SK-N-SH treated with all-trans-retinoic acid at 6 μM for 48 hours (cell line): Measurements from ENCODE around the gene ADAMTS17.

Source experiments
- ATAC-seq: fragments of 200-7000 bp; cut with Tn5 transposase; 3 replicates; pipeline ENCODE4 v1.9.1; 2020; ENCODE audit warnings: mild to moderate bottlenecking, moderate library complexity
- ARNTL ChIP-seq: fragments of 450-650 bp; formaldehyde crosslinking; IDR thresholded peaks from 2 replicates; pipeline ENCODE4 v1.5.0; 2020; ENCODE audit warnings: low read depth, mild to moderate bottlenecking, moderate library complexity, borderline replicate concordance
- BACH2 ChIP-seq: fragments of 250-450 bp; sonication (Bioruptor Pico); IDR thresholded peaks from 2 replicates; pipeline ENCODE4 v1.9.0; 2021; ENCODE audit warnings: mild to moderate bottlenecking, borderline replicate concordance
- CSDC2 ChIP-seq: fragments of 250-450 bp; sonication (Bioruptor Pico); IDR thresholded peaks from 2 replicates; pipeline ENCODE4 v1.5.0; 2020; ENCODE audit warnings: mild to moderate bottlenecking, moderate library complexity
- GLIS3 ChIP-seq: fragments of 250-450 bp; sonication (Bioruptor Pico); IDR thresholded peaks from 2 replicates; pipeline ENCODE4 v1.5.0; 2020; ENCODE audit warnings: mild to moderate bottlenecking, moderate library complexity
- ISL1 ChIP-seq: fragments of 250-450 bp; sonication (Bioruptor Pico); IDR thresholded peaks from 2 replicates; pipeline ENCODE4 v2.1.2; 2022; ENCODE audit warnings: mild to moderate bottlenecking, moderate library complexity
- OSR1 ChIP-seq: fragments of 250-450 bp; sonication (Bioruptor Pico); IDR thresholded peaks from 2 replicates; pipeline ENCODE4 v1.8.0; 2022; ENCODE audit warnings: moderate library complexity, mild to moderate bottlenecking, inconsistent platforms
- RARB ChIP-seq: fragments of 250-450 bp; sonication (Bioruptor Pico); IDR thresholded peaks from 2 replicates; pipeline ENCODE4 v1.8.0; 2021; ENCODE audit warnings: mild to moderate bottlenecking, moderate library complexity
- SNAI2 ChIP-seq: fragments of 250-450 bp; sonication (Bioruptor Pico); IDR thresholded peaks from 2 replicates; pipeline ENCODE4 v1.5.0; 2020; ENCODE audit warnings: mild to moderate bottlenecking, moderate library complexity
- TOX ChIP-seq: fragments of 250-450 bp; sonication (Bioruptor Pico); IDR thresholded peaks from 2 replicates; pipeline ENCODE4 v1.8.0; 2021; ENCODE audit warnings: mild to moderate bottlenecking, moderate library complexity, borderline replicate concordance
- ZC3H10 ChIP-seq: fragments of 250-450 bp; sonication (Bioruptor Pico); IDR thresholded peaks from 2 replicates; pipeline ENCODE4 v1.5.1; 2021; ENCODE audit warnings: mild to moderate bottlenecking, moderate library complexity
- ZFP3 ChIP-seq: fragments of 250-450 bp; sonication (Bioruptor Pico); IDR thresholded peaks from 2 replicates; pipeline ENCODE4 v1.5.0; 2020; ENCODE audit warnings: mild to moderate bottlenecking, moderate library complexity
- ZFP30 ChIP-seq: fragments of 450-650 bp; formaldehyde crosslinking; IDR thresholded peaks from 2 replicates; pipeline ENCODE4 v1.5.0; 2022; ENCODE audit warnings: mild to moderate bottlenecking, moderate library complexity
- ZNF565 ChIP-seq: fragments of 450-650 bp; formaldehyde crosslinking; conservative IDR thresholded peaks from 2 replicates; pipeline ENCODE4 v1.5.0; 2020; ENCODE audit warnings: low read depth, mild to moderate bottlenecking, moderate library complexity
- ZNF70 ChIP-seq: fragments of 450-650 bp; formaldehyde crosslinking; IDR thresholded peaks from 2 replicates; pipeline ENCODE4 v1.5.0; 2020; ENCODE audit warnings: mild to moderate bottlenecking, moderate library complexity
- ZNF8 ChIP-seq: fragments of 450-650 bp; formaldehyde crosslinking; IDR thresholded peaks from 2 replicates; pipeline ENCODE4 v1.5.0; 2020; ENCODE audit warnings: mild to moderate bottlenecking, moderate library complexity
- TF ChIP-seq, protein P1 (sequence below): fragments of 250-450 bp; sonication (Bioruptor Pico); IDR thresholded peaks from 2 replicates; pipeline ENCODE4 v1.5.1; 2021; ENCODE audit warnings: mild to moderate bottlenecking, moderate library complexity
- TF ChIP-seq, protein P2 (sequence below): fragments of 250-450 bp; sonication (Bioruptor Pico); IDR thresholded peaks from 2 replicates; pipeline ENCODE4 v1.8.0; 2021; ENCODE audit warnings: low read depth, mild to moderate bottlenecking, moderate library complexity, borderline replicate concordance
- TF ChIP-seq, protein P3 (sequence below): fragments of 250-450 bp; sonication (Bioruptor Pico); IDR thresholded peaks from 2 replicates; pipeline ENCODE4 v1.5.0; 2020; ENCODE audit warnings: mild to moderate bottlenecking, moderate library complexity
- TF ChIP-seq, protein P4 (sequence below): fragments of 250-450 bp; sonication (Bioruptor Pico); IDR thresholded peaks from 2 replicates; pipeline ENCODE4 v1.8.0; 2020; ENCODE audit warnings: mild to moderate bottlenecking, moderate library complexity, borderline replicate concordance
- TF ChIP-seq, protein P5 (sequence below): fragments of 250-450 bp; sonication (Bioruptor Pico); IDR thresholded peaks from 2 replicates; pipeline ENCODE4 v1.5.1; 2020; ENCODE audit warnings: low read depth, mild to moderate bottlenecking, moderate library complexity

Gene ADAMTS17

DNA sequence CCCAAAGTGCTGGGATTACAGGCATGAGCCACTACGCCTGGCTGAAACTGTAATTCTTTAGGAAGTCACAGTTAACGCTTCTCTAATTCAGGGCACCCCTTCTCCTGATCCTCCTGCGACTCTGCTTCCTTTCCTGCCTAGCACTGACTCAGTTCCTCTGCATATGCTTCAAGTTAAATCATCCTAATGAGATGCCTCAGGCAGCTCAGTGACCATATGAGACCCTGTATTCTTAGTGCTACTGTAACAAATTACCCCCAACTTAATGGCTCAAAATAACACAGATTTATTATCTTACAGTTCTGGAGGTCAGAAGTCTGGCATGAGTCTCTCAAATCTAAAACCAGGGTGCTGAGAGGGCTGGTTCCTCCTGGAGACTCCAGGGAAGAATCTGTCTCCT lies 336.8 kb downstream of the ADAMTS17 start:
- no peak for ATAC-seq

DNA sequence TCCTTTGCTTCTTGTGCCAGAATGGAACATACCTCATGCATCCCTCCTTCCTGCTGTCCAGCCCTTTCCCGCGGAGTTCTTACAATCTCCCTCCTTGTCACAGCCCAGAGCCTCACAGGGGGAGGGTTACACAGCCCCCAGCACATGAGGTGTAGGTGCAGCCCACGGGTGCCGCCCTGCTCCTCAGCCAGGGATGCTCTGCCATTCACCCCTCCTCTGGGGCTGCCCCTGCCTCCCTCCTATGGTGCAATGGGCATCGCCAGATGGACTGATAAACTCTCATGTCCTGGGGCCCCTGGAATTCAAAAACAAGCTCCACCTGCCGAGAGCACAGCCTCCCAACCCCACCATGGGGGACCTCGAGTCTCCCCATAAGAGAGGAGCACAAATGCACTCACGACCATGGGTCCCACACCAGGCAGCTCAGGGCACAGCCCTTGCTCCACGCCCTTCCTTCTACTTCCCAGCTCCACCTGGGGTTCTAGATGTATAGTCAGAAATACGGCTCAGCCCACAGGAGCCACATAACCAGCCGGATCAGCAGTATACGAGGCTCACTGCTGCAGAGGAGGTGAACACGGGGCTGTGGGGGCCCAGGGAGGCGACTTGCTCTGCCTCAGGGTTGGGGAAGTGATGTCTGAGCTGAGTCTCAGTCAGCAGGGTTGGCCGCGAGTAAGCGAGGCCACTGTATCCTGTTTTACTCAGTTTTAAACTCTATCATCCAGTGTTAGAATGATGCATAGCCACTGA lies 338.8 kb downstream of the ADAMTS17 start:
- TF ChIP-seq, protein P1, sequence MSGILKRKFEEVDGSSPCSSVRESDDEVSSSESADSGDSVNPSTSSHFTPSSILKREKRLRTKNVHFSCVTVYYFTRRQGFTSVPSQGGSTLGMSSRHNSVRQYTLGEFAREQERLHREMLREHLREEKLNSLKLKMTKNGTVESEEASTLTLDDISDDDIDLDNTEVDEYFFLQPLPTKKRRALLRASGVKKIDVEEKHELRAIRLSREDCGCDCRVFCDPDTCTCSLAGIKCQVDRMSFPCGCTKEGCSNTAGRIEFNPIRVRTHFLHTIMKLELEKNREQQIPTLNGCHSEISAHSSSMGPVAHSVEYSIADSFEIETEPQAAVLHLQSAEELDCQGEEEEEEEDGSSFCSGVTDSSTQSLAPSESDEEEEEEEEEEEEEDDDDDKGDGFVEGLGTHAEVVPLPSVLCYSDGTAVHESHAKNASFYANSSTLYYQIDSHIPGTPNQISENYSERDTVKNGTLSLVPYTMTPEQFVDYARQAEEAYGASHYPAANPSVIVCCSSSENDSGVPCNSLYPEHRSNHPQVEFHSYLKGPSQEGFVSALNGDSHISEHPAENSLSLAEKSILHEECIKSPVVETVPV (CRISPR knock-in tag) = no peak
- TF ChIP-seq, protein P2, sequence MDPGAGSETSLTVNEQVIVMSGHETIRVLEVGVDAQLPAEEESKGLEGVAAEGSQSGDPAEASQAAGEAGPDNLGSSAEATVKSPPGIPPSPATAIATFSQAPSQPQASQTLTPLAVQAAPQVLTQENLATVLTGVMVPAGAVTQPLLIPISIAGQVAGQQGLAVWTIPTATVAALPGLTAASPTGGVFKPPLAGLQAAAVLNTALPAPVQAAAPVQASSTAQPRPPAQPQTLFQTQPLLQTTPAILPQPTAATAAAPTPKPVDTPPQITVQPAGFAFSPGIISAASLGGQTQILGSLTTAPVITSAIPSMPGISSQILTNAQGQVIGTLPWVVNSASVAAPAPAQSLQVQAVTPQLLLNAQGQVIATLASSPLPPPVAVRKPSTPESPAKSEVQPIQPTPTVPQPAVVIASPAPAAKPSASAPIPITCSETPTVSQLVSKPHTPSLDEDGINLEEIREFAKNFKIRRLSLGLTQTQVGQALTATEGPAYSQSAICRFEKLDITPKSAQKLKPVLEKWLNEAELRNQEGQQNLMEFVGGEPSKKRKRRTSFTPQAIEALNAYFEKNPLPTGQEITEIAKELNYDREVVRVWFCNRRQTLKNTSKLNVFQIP (CRISPR knock-in tag) = no peak
- no peak for TF ChIP-seq ZC3H10 (CRISPR knock-in tag)
- ATAC-seq = no peak

More for the DNA sequence above, 336.8 kb downstream of the ADAMTS17 start:
- TF ChIP-seq SNAI2 (CRISPR knock-in tag) (no peak), TOX (no peak), ZNF70 (no peak), BACH2 (CRISPR knock-in tag) (no peak), ZFP3 (CRISPR knock-in tag) (no peak), OSR1 (no peak), CSDC2 (CRISPR knock-in tag) (no peak), ZC3H10 (CRISPR knock-in tag) (no peak), ISL1 (no peak), ZFP30 (CRISPR knock-in tag) (no peak), GLIS3 (CRISPR knock-in tag) (no peak), ZNF8 (no peak), ZNF565 (no peak), ARNTL (CRISPR knock-in tag) (no peak), RARB (CRISPR knock-in tag) (no peak)
- TF ChIP-seq, protein P3, sequence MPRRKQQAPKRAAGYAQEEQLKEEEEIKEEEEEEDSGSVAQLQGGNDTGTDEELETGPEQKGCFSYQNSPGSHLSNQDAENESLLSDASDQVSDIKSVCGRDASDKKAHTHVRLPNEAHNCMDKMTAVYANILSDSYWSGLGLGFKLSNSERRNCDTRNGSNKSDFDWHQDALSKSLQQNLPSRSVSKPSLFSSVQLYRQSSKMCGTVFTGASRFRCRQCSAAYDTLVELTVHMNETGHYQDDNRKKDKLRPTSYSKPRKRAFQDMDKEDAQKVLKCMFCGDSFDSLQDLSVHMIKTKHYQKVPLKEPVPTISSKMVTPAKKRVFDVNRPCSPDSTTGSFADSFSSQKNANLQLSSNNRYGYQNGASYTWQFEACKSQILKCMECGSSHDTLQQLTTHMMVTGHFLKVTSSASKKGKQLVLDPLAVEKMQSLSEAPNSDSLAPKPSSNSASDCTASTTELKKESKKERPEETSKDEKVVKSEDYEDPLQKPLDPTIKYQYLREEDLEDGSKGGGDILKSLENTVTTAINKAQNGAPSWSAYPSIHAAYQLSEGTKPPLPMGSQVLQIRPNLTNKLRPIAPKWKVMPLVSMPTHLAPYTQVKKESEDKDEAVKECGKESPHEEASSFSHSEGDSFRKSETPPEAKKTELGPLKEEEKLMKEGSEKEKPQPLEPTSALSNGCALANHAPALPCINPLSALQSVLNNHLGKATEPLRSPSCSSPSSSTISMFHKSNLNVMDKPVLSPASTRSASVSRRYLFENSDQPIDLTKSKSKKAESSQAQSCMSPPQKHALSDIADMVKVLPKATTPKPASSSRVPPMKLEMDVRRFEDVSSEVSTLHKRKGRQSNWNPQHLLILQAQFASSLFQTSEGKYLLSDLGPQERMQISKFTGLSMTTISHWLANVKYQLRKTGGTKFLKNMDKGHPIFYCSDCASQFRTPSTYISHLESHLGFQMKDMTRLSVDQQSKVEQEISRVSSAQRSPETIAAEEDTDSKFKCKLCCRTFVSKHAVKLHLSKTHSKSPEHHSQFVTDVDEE (CRISPR knock-in tag) = no peak
- TF ChIP-seq, protein P1 (CRISPR knock-in tag) = no peak
- TF ChIP-seq, protein P4, sequence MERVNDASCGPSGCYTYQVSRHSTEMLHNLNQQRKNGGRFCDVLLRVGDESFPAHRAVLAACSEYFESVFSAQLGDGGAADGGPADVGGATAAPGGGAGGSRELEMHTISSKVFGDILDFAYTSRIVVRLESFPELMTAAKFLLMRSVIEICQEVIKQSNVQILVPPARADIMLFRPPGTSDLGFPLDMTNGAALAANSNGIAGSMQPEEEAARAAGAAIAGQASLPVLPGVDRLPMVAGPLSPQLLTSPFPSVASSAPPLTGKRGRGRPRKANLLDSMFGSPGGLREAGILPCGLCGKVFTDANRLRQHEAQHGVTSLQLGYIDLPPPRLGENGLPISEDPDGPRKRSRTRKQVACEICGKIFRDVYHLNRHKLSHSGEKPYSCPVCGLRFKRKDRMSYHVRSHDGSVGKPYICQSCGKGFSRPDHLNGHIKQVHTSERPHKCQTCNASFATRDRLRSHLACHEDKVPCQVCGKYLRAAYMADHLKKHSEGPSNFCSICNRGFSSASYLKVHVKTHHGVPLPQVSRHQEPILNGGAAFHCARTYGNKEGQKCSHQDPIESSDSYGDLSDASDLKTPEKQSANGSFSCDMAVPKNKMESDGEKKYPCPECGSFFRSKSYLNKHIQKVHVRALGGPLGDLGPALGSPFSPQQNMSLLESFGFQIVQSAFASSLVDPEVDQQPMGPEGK (CRISPR knock-in tag) = no peak
- TF ChIP-seq, protein P5, sequence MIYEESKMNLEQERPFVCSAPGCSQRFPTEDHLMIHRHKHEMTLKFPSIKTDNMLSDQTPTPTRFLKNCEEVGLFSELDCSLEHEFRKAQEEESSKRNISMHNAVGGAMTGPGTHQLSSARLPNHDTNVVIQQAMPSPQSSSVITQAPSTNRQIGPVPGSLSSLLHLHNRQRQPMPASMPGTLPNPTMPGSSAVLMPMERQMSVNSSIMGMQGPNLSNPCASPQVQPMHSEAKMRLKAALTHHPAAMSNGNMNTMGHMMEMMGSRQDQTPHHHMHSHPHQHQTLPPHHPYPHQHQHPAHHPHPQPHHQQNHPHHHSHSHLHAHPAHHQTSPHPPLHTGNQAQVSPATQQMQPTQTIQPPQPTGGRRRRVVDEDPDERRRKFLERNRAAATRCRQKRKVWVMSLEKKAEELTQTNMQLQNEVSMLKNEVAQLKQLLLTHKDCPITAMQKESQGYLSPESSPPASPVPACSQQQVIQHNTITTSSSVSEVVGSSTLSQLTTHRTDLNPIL (CRISPR knock-in tag) = no peak
- TF ChIP-seq, protein P2 (CRISPR knock-in tag) = no peak
- TF ChIP-seq, all 23 proteins: peak for 0
